ENCODE measurements around the gene RFNG.

Gene RFNG

DNA sequence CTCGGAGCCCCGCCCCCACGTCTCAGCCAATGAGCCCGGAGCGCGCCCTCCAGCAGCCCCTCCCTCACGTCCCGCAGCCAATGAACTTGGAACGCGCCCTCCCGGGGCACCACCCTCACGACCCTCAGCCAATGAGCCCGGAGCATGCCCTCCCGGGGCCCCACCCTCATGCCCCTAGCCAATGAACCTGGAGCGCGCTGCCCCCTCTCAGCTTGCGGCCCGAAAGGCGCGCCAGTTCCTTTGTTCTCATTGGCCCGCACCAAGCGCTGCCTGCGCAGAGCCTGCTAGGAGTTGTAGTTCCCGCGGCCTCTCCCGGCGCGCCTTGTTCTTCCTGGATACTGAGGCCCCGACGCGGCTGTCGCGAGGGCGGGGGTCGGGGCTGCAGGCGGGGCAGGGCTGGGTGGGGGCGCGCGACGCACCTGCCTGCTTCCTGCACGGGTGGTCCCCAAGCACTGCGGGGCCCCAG is 28.6 kb downstream of the RFNG start, which contains the start of gene LRRC45:
Gene LRRC45, plus strand, starts transcription at position 325 of the 466 bp plus-strand sequence. CDS start 339 bp downstream, outside the sequence.
- H3K4me3 ChIP-seq (ENCODE audit: low read depth, low read length) = peak within 1 kb of the TSS; percentile 81
- TF ChIP-seq, protein P1, sequence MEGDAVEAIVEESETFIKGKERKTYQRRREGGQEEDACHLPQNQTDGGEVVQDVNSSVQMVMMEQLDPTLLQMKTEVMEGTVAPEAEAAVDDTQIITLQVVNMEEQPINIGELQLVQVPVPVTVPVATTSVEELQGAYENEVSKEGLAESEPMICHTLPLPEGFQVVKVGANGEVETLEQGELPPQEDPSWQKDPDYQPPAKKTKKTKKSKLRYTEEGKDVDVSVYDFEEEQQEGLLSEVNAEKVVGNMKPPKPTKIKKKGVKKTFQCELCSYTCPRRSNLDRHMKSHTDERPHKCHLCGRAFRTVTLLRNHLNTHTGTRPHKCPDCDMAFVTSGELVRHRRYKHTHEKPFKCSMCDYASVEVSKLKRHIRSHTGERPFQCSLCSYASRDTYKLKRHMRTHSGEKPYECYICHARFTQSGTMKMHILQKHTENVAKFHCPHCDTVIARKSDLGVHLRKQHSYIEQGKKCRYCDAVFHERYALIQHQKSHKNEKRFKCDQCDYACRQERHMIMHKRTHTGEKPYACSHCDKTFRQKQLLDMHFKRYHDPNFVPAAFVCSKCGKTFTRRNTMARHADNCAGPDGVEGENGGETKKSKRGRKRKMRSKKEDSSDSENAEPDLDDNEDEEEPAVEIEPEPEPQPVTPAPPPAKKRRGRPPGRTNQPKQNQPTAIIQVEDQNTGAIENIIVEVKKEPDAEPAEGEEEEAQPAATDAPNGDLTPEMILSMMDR (IDR thresholded peaks at IDR 0.05; ENCODE audit: insufficient read depth, low read length, missing control alignments) = no peak
- DNase-seq (ENCODE audit: low read depth, low spot score) = peak; percentile 94
- CTCF ChIA-PET = interaction anchor here (0.6 to 10.7 kb wide), 13 partner anchors 9 to 133 kb away, joined by 3 to 290 read pairs (median 7); partner anchors contain the start of genes DCXR, NOTUM and RAC3
- POLR2A ChIA-PET = interaction anchor here (0.7 to 1.0 kb wide), 6 partner anchors 8 to 233 kb away, joined by 3 to 4 read pairs (median 3); partner anchors contain the start of genes DCXR, RAC3 and SLC16A3

DNA sequence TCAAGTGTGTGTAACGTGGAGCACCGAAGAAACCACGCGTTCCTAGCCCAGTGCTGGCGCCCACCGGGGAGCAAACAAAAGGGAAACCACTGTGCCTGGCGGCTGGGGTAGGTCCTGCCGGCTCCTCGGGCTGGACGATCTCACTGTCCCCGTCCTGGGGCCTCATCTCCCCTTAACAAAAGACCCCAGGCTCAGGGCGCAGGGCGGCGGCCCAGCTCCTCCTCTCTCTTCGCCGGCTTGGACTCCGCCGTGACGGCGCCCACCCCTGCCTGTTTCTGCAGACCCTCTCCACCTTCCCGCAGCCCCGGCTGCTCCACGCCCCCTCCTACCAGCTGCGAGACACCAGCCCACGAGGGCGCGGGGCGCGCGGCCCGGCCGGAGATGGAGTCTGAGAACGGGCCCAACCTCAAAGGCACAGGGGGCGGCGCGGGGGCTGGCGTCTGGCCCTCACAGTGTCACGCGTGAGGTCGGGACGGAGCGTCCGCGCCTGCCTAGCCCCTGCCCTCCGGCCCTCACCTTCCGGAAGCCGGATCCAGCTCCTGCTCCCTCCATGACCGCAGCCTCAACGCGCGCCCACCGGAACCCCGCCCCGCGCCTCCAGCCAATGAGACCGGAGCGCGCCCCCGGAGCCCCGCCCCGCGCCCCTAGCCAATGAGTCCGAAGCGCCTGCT is 29.2 kb downstream of the RFNG start, which contains the start of gene CENPX:
Gene CENPX, minus strand, starts transcription at position 569 of the 671 bp plus-strand sequence. Its CDS starts 17 bp downstream, at position 552.
- POLR2A ChIA-PET = interaction anchor here (0.7 to 1.2 kb wide), 8 partner anchors 9 to 291 kb away, joined by 3 to 4 read pairs (median 3); partner anchors contain the start of genes DCXR, RAC3 and SLC16A3
- CTCF ChIA-PET = interaction anchor here (1.0 to 10.7 kb wide), 18 partner anchors 7 to 132 kb away, joined by 3 to 290 read pairs (median 6); partner anchors contain the start of genes DCXR, NOTUM, PYCR1 and RAC3
- DNase-seq (ENCODE audit: low read depth, low spot score) = no peak
- peak within 1 kb of the TSS; percentile 81 for H3K4me3 ChIP-seq (ENCODE audit: low read depth, low read length)
- TF ChIP-seq, protein P1 (IDR thresholded peaks at IDR 0.05; ENCODE audit: insufficient read depth, low read length, missing control alignments) = no peak

DNA sequence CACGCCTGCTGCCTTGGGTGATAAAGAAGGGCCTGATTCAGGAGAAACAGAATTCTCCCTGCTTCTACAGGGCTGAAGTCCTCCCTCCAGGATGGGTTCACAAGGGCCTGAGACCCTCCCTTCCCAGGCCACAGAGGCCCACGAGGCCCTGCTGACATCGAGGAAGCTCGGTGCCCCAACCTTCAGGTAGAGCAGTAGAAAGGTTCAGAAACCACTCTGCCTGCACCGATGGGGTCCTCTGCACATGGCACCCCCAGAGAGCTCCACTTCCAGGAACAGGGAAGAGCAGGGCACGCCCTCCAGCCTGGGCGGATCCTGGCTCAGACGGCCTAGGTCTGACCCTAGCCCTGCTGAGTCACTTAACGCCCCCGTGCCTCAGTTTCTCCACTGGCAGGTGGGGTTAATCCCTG is 29.7 kb downstream of the RFNG start:
- DNase-seq (ENCODE audit: low read depth, low spot score) = no peak
- peak overlapping the region; percentile 81 for H3K4me3 ChIP-seq (ENCODE audit: low read depth, low read length)
- TF ChIP-seq, protein P1 (IDR thresholded peaks at IDR 0.05; ENCODE audit: insufficient read depth, low read length, missing control alignments) = no peak
- ChIA-PET CTCF (interaction anchor here (1.0 to 10.7 kb wide), 18 partner anchors 7 to 297 kb away, joined by 3 to 290 read pairs (median 6); partner anchors contain the start of genes DCXR, NOTUM and PYCR1), POLR2A (interaction anchor here (1.0 to 1.2 kb wide), 2 partner anchors 13 to 291 kb away, joined by 3 to 4 read pairs; no protein-coding TSS in a partner anchor)

DNA sequence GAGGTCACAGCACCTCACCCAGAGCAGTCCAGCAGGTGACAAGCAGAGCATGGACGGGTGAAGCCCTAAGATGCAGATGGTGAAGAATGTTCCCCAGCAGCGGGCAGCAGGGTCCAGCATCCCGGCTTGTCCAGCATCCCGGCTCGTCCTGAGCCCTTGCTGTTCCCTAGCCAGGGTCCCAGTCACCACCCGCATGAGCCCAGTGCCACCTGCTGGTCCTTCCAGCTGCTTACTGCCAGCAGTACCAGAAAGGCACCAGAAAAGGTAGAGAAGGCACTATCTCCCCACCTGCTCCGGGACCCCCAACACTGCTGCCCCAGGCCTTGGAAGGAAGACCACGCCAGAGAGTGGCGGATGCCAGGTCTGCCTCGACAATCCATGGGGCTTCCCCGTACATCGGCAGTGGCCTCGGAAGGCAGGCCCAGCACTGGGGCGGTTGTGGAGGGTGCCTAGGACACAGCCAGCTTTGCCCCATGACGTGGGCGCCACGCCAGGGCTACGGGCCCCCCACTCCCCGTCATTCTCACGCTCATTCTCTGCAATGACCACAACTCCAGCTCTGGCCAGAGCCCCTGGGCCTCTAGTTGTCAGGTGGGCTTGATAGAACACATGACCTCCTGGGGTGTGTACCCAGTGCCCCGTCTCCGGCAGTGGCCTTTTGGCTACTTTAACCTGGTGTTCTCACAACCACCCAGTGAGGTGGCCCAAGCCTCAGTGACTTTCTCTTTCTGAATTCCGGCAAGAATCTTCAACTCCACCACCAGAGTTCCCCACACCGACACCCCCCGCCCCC is 30.3 kb downstream of the RFNG start:
- TF ChIP-seq, protein P1 (IDR thresholded peaks at IDR 0.05; ENCODE audit: insufficient read depth, low read length, missing control alignments) = peak; percentile 76
- POLR2A ChIA-PET = interaction anchor here (0.9 to 1.2 kb wide), 4 partner anchors 12 to 290 kb away, joined by 3 to 10 read pairs (median 4); no protein-coding TSS in a partner anchor
- no peak for DNase-seq (ENCODE audit: low read depth, low spot score)
- CTCF ChIA-PET = interaction anchor here (0.9 to 10.7 kb wide), 24 partner anchors 8 to 297 kb away, joined by 3 to 290 read pairs (median 4); partner anchors contain the start of genes DCXR, NOTUM and PYCR1
- H3K4me3 ChIP-seq (ENCODE audit: low read depth, low read length) = peak overlapping the region; percentile 81

DNA sequence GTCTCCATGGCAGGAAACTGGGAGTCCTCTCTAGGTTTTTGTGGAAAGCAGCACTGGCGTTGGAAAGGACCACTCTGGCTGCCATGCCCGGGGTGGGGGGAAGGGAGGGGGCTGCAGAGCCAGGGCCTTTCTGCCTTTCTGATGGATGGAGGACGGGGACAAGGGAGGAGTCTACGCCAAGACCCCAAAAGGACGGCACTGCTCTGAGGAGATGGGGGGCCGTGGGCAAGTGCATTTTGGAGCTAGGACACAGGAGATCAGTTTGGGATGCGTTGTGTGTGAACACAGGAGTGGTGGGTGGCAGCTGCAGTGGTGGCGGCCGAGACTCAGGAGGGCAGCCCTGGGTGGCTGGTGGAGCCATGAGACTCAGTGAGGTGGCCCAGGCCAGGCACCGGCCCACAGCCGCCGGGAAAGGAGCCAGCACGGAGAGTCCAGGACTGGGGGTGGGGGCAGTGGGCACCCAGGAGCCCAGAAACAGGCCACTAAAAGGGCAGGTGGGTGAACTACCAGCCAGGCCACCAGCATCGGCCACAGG is 31.0 kb downstream of the RFNG start:
- no peak for DNase-seq (ENCODE audit: low read depth, low spot score)
- ChIA-PET POLR2A (interaction anchor here (0.9 to 1.0 kb wide), 2 partner anchors 61 to 148 kb away, joined by 3 to 10 read pairs; no protein-coding TSS in a partner anchor), CTCF (interaction anchor here (0.7 to 10.7 kb wide), 28 partner anchors 9 to 289 kb away, joined by 3 to 290 read pairs (median 4); partner anchors contain the start of genes ARHGDIA, DCXR and NOTUM)
- TF ChIP-seq, protein P1 (IDR thresholded peaks at IDR 0.05; ENCODE audit: insufficient read depth, low read length, missing control alignments) = no peak
- H3K4me3 ChIP-seq (ENCODE audit: low read depth, low read length) = no peak overlapping the region
